GM18517 (cell line): ENCODE measurements around the gene ATXN1.
"Not testable (repeated sequence)": the region's sequence is repeated elsewhere in the genome, so short reads cannot be mapped to it uniquely, and the experiment has no call there.

Experiments
- ATAC-seq: cut with Tn5 transposase; IDR thresholded peaks from one replicate; pipeline ENCODE4 v1.9.1; 2021; ENCODE audit warnings: mild to moderate bottlenecking, moderate library complexity; ENCODE audit not compliant: unreplicated experiment

ATXN1 gene

DNA sequence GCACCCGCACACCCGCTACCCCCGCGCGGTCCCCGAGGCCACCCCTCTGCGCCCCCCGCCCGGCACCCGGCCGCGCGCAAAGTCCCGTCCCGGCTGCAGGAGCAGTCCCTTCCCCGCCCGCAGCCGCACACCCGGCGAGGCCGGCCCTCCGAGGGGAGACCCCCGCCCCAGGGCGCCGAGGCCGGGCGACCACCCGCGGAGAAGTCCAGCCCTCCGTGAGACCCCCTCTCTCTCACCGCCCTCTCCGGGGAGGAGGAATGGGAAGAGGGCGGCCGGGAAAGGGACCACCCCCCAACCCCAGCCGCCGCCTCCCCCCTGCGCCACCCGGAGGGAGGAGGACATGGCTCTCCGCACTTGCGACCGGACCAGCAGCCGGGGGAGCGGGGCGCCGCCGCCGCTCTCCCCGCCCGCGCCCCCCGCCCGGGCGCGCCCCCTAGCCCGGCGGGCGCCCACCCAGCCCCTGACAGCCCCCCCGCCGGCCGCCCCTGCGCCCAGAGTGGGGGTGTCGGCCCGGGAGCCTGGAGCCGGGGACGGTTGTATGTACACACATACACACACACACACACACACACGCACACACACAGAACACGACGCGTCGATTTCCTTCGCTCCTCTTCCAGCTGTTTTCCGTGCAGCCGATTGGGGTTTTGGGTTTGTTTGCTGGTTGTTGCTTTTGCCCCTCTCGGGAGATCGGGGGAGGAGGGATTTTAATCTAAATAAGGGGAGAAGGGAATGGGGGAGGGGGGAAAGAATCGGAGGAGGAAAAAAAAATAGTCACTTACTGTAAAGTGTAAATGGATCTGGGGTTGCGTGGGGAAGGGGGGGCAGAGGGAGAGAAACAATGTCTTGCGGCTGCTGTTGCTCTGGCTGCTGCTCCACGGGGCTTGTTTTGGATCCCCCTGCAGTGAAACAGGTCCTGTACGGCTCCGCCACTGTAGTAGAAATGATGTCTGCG, at the start of gene ATXN1:
Gene ATXN1, minus strand, starts transcription at position 945 of the 955 bp plus-strand sequence.
- no peak for ATAC-seq

DNA sequence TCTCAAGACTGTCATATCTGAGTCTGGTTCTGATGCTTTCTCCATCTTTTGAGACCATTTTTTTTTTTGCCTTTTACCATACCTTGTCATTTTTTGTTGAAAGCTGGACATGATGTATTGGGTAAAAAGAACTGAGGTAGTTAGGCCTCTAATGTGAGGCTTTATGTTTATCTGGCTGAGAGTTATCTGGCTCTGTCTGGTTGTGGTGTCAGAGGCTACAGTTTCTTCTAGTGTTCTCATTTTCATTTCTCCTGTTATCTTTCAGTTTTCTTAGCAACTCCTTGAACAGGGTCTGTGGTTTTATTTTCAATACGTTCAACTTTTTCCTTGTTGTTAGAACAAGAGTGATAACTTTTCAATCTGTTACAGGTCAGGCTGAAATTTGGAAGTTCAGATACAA, 49.2 kb upstream of the ATXN1 start:
- ATAC-seq = no peak

DNA sequence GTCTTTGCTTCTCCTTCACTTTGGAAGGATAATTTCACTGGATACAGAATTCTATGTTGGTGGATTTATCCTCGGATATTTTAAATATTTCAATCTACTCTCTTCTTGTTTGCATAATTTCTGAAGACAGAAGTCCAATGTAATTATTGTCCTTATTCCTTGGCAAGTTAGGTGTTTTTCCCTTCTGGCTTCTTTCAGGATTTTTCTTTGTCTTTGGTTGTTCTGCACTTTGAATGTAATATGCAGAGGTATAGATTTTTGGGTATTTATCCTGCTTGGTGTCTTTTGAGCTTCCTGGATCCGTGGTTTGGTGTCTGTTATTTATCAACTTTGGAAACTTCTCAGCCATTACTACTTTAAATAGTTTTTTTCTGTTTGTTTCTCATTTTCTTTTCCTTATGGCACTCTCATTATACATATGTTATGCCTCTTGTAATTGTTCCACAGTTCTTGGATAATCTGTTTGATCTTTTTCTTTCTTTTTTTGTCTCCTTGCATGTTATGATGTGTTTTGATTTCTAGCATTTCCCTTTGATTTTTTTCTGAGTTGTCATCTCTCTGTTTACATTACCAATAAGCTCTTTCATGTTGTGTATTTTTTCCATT, 48.6 kb upstream of the ATXN1 start:
- no peak for ATAC-seq

DNA sequence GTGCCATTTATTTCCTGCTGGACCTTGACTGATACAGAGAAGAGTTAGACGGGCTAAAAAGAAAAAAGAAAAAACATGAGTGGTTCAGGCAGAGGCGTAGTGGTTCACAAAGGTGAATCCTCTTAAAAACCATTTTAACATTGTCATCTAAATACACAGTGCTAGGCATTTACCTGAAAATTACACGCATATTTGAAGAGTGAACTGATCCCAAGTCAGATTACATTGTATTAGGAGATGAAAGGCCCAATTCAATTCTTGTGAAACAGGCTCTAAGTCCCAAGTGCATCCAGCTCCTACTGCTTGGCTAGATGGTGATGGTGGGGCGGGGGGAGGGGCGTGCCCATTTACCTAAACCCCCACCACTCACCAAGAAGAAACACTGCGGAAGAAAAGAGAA, 46.7 kb upstream of the ATXN1 start:
- no peak for ATAC-seq

DNA sequence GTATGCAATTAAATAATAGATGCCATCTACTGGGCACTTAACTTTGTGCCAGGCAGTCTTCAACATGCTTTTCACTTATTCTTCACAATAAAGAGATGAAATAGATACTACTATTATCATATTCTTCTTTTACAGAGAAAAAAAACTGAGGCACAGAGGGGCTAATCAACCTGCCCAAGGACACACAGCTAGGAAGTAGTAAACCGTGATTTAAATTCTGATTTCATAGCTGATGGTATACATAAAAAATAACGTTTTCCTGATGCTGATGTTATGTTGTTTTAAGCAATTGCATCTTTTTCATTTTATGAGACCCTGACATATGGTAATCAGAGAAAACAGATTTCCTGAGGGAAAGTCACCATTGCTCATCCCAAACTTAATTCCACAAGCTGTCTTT, 45.1 kb upstream of the ATXN1 start:
- ATAC-seq = no peak

DNA sequence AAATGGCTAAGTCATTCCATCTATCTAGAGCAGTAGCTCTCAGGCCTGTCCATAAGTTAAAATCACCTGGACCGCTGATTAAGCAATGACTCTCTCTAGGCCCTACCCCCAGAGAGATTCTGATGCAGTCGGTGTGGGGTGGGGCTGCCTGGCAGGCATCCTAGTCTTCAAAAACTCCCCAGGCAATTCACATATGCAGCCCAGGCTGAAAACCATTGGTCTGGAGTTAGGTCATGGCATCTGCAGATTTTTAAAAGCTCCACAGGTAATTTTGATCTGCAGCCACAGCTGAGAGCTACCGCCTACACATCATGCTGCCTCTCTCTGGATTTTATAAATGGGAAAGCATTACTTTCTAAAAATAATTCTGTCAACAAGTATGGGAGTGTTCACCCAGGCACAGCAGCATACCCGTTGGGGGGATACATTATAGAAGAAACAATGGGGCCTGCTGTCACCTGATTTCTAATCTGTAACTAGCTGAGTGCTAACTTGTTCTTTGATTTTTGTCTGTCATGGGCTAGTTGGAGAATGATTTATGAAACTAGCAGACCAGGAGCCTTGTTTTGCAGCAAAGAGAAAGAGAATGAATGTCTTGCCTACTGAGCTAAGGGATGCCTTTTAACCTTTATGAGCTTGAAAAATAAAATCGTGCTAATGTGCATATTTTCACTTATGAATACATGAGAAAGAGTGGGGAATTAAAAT, 44.1 kb upstream of the ATXN1 start:
- ATAC-seq = no peak

DNA sequence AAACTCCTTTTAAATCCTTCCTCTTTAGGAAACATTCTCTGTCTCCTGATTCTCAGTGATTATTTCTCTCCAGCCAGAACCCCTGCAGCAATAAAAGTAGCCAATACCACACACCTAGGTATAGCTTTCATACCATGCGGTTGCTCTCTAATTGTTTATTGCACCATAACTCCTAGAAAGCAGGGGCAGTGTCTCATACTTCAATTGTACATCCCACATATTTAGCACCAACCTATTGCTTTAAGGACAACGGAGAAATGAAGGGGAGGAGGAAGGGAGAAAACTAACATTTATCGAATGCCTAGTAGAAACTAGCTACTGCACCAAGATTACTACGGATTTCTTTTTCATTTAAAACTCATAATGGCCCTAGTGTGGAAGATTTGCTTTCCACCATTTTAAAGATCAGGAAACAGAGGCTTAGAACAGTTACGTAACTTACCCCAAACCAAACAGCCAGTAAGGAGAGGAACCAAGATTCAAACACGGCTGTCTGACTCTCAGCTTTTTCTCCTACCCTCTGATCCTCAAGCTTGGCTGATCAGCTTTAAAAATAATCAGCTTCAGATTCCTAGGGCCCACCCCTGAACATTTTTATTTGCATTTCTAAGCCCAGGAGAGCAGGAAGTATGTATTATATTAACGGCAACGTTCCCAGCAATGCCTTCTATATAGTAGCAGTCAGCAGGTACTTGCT, 43.4 kb upstream of the ATXN1 start:
- no peak for ATAC-seq

DNA sequence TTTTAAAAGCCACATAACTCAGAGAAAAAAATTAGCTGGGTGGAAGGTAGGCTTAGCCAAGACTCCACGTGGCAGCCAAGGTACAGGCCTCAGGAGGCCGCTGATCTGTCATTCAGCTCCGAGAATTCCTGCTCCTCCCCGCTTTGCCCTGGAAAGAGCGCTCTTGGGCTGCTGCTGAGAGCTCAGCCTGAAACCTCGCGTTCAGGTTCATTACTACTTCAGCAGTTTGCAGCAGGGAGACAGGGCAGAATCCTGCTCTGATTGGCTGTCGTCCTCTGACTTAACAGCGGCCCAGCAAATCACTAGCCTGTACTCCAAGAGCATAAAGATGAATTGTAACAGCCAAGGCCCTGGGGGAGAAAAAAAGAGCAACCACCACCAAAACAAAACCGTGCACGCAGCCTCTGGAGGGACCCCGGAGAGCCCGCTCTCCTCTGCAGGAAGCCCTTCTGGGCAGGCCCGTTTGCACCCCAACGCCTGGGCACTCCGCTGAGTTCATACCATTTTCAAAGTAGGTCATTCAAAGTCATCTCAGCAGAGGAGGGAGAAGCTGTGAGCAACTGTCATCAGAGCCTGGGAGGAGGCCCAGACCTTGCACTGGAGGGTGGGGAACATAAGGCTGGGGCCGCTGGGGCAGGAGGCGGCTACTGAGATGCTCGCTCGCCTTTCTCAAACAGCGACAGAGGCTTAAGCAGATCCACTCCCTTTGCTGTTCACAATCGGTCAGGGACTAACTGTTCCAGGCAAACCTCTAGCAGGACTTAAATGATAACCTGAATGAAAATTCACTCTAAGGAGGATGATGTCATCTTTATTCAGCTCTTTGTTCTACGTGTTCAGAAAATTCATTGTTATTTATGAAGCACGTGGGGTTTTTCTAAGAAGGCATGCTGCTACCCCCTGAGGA, 42.3 kb upstream of the ATXN1 start:
- no peak for ATAC-seq

DNA sequence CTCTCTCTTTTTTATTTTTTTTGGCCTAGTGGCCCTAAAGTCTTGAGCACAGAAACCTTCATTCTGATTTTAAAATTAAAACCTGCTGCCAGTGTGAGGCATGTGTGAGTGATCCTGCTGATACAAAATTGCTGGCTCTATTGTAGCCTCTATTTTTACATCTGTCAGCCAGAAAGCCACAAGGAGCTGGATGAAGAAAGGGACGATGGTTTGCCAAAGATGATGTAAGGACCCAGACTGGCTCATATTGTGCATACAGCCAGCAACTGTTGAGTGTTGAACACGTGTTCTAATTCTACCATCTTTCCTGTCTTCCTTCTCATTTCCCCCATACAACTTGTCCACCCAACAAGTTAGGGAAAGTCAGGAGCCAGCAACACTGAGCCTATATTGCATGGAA, 40.8 kb upstream of the ATXN1 start:
- no peak for ATAC-seq

DNA sequence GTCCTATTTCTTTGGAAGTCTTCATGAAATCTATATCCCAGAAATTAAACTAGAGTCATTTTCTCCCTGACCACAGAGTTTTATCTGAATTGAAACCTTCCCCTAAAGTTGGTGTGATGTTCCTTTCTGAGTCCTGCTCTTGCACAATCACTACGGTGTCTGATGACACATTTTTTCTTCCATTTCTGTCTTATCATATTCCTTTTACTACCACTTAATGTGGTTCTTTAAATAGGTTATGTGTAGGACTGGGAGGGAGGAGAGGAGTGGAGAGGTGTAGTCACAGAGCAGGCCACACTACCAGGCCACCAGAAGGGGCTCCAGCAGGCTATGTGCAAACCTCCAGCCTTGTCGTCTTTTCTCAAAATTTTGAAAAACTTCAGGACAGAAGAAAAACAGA, 39.7 kb upstream of the ATXN1 start:
- ATAC-seq = no peak

DNA sequence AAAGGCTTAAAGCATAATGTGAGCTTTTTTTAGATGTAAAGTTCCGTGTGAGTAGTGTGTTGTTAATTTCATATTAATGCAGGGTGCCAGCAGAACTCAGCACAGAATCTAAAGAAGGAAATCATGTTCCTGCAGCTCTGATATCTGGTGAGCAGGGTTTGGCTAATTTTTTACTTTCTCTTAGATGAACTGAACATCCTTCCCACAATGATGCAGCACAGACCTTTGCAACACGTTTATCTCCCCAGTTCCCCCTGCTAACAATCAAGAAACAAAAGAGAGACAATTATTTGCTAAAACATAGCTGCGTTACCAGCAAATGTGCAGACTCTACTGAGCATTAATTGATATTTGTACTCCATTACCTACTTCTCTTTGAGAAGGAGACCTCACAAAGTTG, 39.1 kb upstream of the ATXN1 start:
- no peak for ATAC-seq

DNA sequence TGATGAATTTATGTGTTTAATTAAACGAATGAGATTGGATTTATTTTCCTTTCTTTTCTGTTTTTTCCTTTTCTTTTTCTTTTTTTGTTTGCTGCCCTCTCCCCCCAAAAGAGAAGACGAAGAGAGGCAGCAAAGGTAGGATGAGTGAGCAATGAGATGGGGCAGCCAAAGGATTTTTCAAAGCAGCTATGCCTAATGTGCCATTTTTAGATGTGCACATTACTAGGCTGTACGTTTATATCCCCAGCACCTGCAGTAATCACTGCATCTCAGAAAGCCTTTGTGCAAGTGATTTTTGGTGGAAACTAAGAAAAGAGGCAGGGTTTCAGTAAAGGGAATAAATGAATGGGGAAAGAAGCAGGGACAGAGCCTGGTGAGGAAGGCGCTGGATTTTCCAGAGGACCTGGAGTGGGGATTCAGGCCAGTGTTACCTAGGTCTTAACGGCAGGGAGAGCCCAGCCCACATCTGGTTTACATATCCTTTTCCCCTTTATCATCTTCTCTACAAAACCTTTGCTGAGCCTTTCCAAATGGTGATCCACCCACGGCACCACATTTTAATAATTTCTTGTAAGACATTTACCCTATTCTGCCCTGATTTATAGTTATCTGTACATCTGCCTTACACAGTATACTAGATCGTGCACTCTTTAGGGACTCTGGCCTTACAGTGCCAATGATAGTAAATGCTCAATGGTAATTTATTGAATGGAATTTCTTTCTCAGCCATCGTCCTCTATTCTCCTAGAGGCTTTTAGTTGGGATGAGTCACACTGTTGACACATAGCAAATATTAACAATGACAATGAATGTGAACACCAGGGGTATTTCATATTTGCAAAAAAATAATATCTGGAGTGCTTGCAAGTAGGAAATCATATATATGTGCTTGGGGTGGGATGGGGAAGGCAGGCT, 38.3 kb upstream of the ATXN1 start:
- no peak for ATAC-seq

DNA sequence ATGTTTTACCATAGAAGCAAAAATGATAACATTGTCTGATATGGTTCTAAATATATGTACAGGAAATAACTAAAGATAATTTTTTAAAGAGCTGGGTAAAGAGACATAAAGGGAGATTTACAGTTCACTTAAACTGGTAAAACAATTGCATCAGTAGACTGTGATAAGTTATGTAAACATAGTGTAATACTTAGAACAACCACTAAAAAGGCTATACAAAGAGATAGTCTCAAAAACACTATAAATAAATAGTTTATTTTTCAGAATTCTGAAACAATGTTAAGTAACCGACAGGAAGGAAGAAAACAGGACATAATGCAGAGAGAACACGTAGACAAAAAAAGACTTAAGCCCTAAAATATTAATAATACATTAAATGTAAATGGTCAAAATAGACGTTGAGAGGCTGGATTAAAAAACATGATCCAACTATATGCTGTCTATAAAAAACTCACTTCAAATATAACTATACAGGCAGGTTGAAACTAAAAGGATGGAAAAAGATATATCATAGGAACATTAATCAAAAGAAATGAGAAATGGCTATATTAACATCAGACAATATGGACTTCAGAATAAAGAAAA, 32.7 kb upstream of the ATXN1 start:
- ATAC-seq = no peak

DNA sequence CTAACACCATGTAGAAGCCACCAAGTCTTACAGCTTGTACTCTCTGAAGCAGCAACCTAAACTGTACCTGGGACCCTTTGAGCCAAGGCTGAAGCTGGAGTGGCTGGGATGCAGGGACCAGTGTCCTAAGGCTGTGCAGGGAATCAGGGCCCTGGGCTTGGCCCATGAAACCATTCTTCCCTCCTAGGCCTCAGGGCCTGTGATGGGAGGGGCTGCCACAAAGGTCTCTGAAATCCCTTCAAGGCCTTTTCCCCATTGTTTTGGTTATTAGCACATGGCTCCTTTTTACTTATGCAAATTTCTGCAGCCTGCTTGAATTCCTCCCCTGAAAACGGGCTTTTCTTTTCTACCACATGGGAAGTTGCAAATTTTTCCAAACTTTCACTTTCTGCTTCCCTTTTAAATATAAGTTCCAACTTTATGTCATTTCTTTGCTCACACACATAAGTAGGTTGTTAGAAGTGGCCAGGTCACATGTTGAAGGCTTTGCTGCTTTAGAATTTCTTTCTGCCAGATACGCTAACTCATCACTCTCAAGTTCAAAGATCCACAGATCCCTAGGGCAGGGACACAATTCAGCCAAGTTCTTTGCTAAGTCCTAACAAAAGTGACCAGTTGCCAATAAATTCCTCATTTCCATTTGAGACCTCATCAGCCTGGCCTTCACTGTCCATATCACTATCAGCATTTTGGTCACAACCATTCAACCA, 28.2 kb upstream of the ATXN1 start:
- no peak for ATAC-seq

DNA sequence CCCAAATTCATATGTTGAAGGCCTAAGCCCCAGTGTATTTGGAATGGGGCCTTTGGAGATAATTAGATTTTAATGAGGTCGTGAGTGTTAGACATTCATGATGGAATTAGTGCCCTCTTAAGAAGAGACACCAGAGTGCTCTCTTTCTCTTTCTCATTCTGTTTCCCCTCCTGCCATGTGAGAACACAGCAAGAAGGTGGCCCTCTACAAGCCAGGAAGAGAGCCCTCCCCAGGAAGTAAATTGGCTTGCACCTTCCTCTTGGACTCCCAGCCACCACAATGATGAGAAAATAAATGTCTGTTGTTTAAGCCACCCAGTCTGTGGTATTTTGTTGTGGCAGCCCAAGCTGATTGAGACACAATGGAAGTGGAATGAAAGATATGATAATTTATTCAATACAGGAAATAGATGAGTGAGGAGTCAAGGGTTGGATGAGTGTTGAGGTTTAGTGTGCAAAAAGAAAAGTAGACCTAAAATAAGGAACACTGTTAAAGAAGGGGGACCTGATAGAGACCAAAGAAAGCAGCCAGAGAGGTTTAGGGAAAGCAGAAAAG, 25.9 kb upstream of the ATXN1 start:
- ATAC-seq = no peak

DNA sequence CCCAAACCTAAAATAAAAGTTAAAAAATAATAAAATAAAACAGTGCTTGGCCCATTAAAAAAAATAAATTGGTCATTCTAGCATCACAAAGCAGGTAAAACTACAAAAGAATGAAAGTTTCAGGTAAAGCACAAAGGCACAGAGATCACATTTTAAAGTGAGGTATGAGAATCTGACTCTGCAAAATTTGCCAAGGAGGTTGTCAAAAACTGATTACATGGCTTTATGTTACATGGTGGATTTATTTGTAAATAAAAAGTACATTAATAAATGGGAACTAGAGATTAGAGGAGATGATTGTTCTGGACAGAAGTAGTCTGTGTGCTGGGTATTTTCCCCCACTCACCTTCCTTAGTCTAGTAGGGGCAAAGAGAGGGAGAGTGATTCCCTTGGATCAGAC, 24.2 kb upstream of the ATXN1 start:
- no peak for ATAC-seq

DNA sequence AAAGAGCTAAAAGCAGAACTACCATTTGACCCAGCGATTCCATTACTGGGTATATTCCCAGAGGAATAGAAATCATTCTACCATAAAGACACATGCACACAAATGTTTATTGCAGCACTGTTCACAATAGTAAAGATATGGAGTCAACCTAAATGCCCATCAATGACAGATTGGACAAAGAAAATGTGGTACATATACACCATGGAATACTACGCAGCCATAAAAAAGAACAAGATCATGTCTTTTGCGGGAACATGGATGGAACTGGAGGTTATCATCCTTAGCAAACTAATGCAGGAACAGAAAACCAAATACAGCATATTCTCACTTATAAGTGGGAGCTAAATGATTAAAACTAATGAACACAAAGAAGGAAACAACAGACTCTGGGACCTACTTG, 23.7 kb upstream of the ATXN1 start:
- not testable (repeated sequence) for ATAC-seq
